Measurements from ENCODE around the gene CACFD1. TPM values are rescaled to one million over a fixed set of nuclear protein-coding genes. Genes with fewer than 3 reads are reported as not detected.

The CACFD1 gene
- total and polyA plus RNA-seq, 2 of the 13 experiments (the other 11 are each of a cell fraction or from before 2014, with no cell fraction given), result 13.8 to 14.6 TPM

DNA sequence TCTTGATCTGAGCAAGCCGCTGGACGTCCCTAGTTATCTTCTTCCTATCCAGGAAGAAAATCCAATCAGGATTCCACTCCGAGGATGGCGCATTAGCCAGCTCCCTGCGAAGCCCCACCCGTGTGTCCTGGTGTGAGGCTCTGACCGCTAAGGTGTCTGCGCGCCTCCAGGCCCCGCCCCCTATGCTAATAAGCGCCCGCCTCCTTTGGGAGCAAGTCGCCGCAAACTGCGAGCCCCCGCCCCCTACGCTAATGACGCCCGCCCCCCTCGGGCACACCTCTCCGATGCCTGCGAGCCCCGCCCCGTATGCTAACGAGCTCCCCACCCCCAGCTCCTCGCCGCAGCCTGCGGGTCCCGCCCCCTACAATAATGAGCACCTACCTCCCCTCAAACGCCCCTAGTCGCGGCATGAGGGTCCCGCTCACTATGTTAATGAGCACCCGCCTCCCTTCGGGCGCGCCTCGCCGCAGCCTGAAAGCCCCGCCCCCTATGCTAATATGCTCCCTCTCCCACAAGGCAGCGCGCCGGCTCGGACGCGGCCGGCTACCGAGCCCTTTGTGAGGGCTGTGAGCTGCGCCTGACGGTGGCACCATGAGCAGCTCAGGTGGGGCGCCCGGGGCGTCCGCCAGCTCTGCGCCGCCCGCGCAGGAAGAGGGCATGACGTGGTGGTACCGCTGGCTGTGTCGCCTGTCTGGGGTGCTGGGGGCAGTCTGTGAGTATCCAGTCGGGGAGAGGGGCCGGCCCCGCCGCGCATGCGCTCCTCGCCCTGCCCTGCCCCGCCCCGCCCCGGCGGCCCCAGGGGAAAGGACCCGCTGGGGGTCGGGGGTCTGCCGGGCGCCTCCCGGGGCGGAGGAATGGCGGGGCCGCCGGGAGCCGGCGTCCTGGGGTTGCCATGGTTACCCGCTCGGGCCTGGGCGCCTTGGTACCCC, at the start of gene CACFD1 (continued):
- TF ChIP-seq SNAPC5 (CRISPR knock-in tag; IDR thresholded peaks at IDR 0.05; ENCODE audit: borderline replicate concordance), result peak; percentile 99
- no peak for TF ChIP-seq E2F5 (CRISPR knock-in tag; conservative IDR thresholded peaks at IDR 0.05)
- TF ChIP-seq NFYB (CRISPR knock-in tag; IDR thresholded peaks at IDR 0.05), result peak; percentile 24; the same call in 1 of the 2 replicates
- TF ChIP-seq ZNF274 (CRISPR knock-in tag; IDR thresholded peaks at IDR 0.05), result no peak
- TF ChIP-seq ZNF468 (CRISPR knock-in tag; IDR thresholded peaks at IDR 0.05), result peak; percentile 44; the same call in 1 of the 2 replicates
- no peak for TF ChIP-seq MAFF (IDR thresholded peaks at IDR 0.05; ENCODE audit: low read depth, low read length)
- TF ChIP-seq PRDM10 (CRISPR knock-in tag; IDR thresholded peaks at IDR 0.05; ENCODE audit: low read depth), result 0 out of 2 replicates have a peak, but pooled peaks have one; percentile 7
- TF ChIP-seq SP4 (CRISPR knock-in tag; IDR thresholded peaks at IDR 0.05), result peak; percentile 87
- TF ChIP-seq HCFC1 (IDR thresholded peaks at IDR 0.05; ENCODE audit: low read depth, low read length), result no peak
- no peak for TF ChIP-seq THAP11 (CRISPR knock-in tag; IDR thresholded peaks at IDR 0.05)
- no peak; the same call in 1 of the 2 replicates for TF ChIP-seq ZFP82 (CRISPR knock-in tag; IDR thresholded peaks at IDR 0.05; ENCODE audit: borderline replicate concordance)
- no peak for TF ChIP-seq PRMT3 (CRISPR knock-in tag; IDR thresholded peaks at IDR 0.05; ENCODE audit: borderline replicate concordance, low read depth)
- peak; percentile 54; the same call in 1 of the 2 replicates for TF ChIP-seq CREB1 (IDR thresholded peaks at IDR 0.05)
- no peak for TF ChIP-seq CREB1 (CRISPR knock-in tag; IDR thresholded peaks at IDR 0.05)
- TF ChIP-seq ZFP36 (IDR thresholded peaks at IDR 0.05; ENCODE audit: borderline replicate concordance, low read depth, low read length, partially characterized antibody), result no peak
- no peak for TF ChIP-seq U2AF2 (IDR thresholded peaks at IDR 0.05; ENCODE audit: low read depth, low read length)
- no peak for TF ChIP-seq ZNF776 (CRISPR knock-in tag; IDR thresholded peaks at IDR 0.05)
- TF ChIP-seq FOSL2 (CRISPR knock-in tag; IDR thresholded peaks at IDR 0.05), result no peak
- no peak for TF ChIP-seq SALL1 (CRISPR knock-in tag; IDR thresholded peaks at IDR 0.05)
- no peak for TF ChIP-seq ARID2 (CRISPR knock-in tag; IDR thresholded peaks at IDR 0.05; ENCODE audit: borderline replicate concordance)
- 0 out of 2 replicates have a peak, but pooled peaks have one; percentile 22 for TF ChIP-seq ZNF639 (CRISPR knock-in tag; conservative IDR thresholded peaks at IDR 0.05)

Measured in HepG2 (cell line).